ENCODE data around the gene EYS. TPM values are rescaled to one million over a fixed set of nuclear protein-coding genes. Genes with fewer than 3 reads are reported as not detected.

Gene EYS
- total and polyA plus RNA-seq, 2 of the 13 experiments (the other 11 are each of a cell fraction or from before 2014, with no cell fraction given): 0.04 to 0.07 TPM

DNA sequence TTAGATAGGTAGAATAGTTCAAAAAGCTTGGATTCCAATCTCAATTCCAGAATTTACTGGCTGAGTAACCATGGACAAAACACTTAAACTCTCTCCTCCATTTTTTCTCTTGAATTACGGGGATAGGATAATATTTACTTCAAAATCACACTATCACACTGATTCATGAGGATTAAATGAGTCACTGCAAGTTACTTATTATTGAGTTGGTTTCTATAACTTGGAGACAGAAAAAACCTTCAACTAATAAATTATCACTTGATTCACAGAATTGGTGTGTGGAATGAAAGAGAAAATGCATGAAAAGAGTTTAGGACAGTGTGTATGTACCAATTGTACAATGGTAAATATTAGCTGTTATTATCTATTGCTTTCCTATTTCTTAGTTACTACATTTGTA is 1486.2 kb downstream of the EYS start:
- in situ Hi-C loops (cut with HindIII; ENCODE audit: extremely low pct_ligation_motif_present, low pct_unique_long_range_greater_than_20kb) (no loop called here), intact Hi-C loops (cut with micrococcal nuclease; ENCODE audit: unreplicated experiment) (no loop called here)
- Histone ChIP-seq H3K79me2 (ENCODE audit: insufficient read depth, low read length) (no peaks in the 10 kb centered on the region), H3K9ac (ENCODE audit: insufficient read depth, low read depth, low read length) (no peak overlapping the region), H3K27me3 (ENCODE audit: control insufficient read depth in 1 of 2, insufficient read depth in 2 of 2, low read length in 2 of 2) (no peaks in the 10 kb centered on the region), H3K4me2 (ENCODE audit: low read depth, low read length) (no peak overlapping the region), H3K4me3 (replicated peaks in 1 of 3; ENCODE audit: insufficient read depth in 1 of 3, low read depth in 2 of 3, low read length in 3 of 3) (no peak overlapping the region), H2AFZ (ENCODE audit: low read length) (no peak overlapping the region), H3K4me1 (ENCODE audit: insufficient read depth, low read length) (no peaks in the 10 kb centered on the region), H3K36me3 (replicated peaks in 1 of 2; ENCODE audit: control insufficient read depth in 1 of 2, insufficient read depth in 2 of 2, low read length in 2 of 2) (no peaks in the 10 kb centered on the region), H4K20me1 (ENCODE audit: insufficient read depth, low read length) (no peaks in the 10 kb centered on the region), H3K9me3 (ENCODE audit: low read length) (no peaks in the 10 kb centered on the region), H3K27ac (ENCODE audit: extremely low read length, insufficient read depth, low read length) (no peak overlapping the region)
- ATAC-seq: no peak
- WGBS (ENCODE audit: low lambda C conversion rate): 25% methylated on average over 1 of the region's 1 CpG
- no peak for DNase-seq (ENCODE audit: low spot score)
- ChIA-PET CTCF (ENCODE audit: low intra/inter-chr PET ratio, low total read pairs) (no interaction called here), POLR2A (no interaction called here)
- FAIRE-seq: no peak
- no TSS peak for BruUV-seq (replicated peaks)
- TF ChIP-seq RBFOX2 (IDR thresholded peaks at IDR 0.05; ENCODE audit: low read depth, low read length) (no peak), ZNF878 (CRISPR knock-in tag; IDR thresholded peaks at IDR 0.05) (no peak), FOSL1 (CRISPR knock-in tag; IDR thresholded peaks at IDR 0.05; ENCODE audit: borderline replicate concordance) (no peak), STAG1 (CRISPR knock-in tag; IDR thresholded peaks at IDR 0.05) (no peak), ZNF607 (CRISPR knock-in tag; IDR thresholded peaks at IDR 0.05; ENCODE audit: borderline replicate concordance) (no peak), IRX3 (CRISPR knock-in tag; IDR thresholded peaks at IDR 0.05; ENCODE audit: borderline replicate concordance, low read depth) (no peak), ZNF138 (CRISPR knock-in tag; IDR thresholded peaks at IDR 0.05; ENCODE audit: low read depth) (no peak), HNF4A (CRISPR knock-in tag; IDR thresholded peaks at IDR 0.05) (no peak), ZNF33A (CRISPR knock-in tag; IDR thresholded peaks at IDR 0.05; ENCODE audit: borderline replicate concordance) (no peak), ASH2L (IDR thresholded peaks at IDR 0.05; ENCODE audit: insufficient read length, low read depth, low read length) (no peak)
- TF ChIP-seq, protein P1, sequence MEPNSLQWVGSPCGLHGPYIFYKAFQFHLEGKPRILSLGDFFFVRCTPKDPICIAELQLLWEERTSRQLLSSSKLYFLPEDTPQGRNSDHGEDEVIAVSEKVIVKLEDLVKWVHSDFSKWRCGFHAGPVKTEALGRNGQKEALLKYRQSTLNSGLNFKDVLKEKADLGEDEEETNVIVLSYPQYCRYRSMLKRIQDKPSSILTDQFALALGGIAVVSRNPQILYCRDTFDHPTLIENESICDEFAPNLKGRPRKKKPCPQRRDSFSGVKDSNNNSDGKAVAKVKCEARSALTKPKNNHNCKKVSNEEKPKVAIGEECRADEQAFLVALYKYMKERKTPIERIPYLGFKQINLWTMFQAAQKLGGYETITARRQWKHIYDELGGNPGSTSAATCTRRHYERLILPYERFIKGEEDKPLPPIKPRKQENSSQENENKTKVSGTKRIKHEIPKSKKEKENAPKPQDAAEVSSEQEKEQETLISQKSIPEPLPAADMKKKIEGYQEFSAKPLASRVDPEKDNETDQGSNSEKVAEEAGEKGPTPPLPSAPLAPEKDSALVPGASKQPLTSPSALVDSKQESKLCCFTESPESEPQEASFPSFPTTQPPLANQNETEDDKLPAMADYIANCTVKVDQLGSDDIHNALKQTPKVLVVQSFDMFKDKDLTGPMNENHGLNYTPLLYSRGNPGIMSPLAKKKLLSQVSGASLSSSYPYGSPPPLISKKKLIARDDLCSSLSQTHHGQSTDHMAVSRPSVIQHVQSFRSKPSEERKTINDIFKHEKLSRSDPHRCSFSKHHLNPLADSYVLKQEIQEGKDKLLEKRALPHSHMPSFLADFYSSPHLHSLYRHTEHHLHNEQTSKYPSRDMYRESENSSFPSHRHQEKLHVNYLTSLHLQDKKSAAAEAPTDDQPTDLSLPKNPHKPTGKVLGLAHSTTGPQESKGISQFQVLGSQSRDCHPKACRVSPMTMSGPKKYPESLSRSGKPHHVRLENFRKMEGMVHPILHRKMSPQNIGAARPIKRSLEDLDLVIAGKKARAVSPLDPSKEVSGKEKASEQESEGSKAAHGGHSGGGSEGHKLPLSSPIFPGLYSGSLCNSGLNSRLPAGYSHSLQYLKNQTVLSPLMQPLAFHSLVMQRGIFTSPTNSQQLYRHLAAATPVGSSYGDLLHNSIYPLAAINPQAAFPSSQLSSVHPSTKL (CRISPR knock-in tag; IDR thresholded peaks at IDR 0.05): no peak
- TF ChIP-seq, protein P2, sequence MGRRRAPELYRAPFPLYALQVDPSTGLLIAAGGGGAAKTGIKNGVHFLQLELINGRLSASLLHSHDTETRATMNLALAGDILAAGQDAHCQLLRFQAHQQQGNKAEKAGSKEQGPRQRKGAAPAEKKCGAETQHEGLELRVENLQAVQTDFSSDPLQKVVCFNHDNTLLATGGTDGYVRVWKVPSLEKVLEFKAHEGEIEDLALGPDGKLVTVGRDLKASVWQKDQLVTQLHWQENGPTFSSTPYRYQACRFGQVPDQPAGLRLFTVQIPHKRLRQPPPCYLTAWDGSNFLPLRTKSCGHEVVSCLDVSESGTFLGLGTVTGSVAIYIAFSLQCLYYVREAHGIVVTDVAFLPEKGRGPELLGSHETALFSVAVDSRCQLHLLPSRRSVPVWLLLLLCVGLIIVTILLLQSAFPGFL (CRISPR knock-in tag; IDR thresholded peaks at IDR 0.05): no peak
- TF ChIP-seq, protein P3, sequence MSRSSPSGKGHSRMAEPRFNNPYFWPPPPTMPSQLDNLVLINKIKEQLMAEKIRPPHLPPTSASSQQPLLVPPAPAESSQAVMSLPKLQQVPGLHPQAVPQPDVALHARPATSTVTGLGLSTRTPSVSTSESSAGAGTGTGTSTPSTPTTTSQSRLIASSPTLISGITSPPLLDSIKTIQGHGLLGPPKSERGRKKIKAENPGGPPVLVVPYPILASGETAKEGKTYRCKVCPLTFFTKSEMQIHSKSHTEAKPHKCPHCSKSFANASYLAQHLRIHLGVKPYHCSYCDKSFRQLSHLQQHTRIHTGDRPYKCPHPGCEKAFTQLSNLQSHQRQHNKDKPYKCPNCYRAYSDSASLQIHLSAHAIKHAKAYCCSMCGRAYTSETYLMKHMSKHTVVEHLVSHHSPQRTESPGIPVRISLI (CRISPR knock-in tag; IDR thresholded peaks at IDR 0.05; ENCODE audit: borderline replicate concordance): no peak

Data from HepG2 (cell line).